MM.1S (cell line): ENCODE measurements around the gene PAEP.

Experiments used
- EZH2 ChIP-seq: fragments of 300-600 bp; sonication (generic); optimal IDR thresholded peaks from 2 replicates; pipeline ENCODE3; 2017; ENCODE audit warnings: low read depth, mild to moderate bottlenecking, antibody characterized with exemption, low read length, mixed read lengths
- EZH2phosphoT487 ChIP-seq: fragments of 300-600 bp; sonication (generic); IDR thresholded peaks from 2 replicates; pipeline ENCODE4 v1.6.1; 2018; ENCODE audit warnings: antibody characterized with exemption, low read length
- TF ChIP-seq, protein P1 (sequence below): fragments of 300-600 bp; sonication (generic); IDR thresholded peaks from 2 replicates; pipeline ENCODE4 v1.5.1; 2016; ENCODE audit warnings: antibody characterized with exemption, low read length, mixed read lengths

GRCh38 chr9:135588886-135589595 is 27.5 kb downstream of the PAEP start:
- TF ChIP-seq, protein P1, sequence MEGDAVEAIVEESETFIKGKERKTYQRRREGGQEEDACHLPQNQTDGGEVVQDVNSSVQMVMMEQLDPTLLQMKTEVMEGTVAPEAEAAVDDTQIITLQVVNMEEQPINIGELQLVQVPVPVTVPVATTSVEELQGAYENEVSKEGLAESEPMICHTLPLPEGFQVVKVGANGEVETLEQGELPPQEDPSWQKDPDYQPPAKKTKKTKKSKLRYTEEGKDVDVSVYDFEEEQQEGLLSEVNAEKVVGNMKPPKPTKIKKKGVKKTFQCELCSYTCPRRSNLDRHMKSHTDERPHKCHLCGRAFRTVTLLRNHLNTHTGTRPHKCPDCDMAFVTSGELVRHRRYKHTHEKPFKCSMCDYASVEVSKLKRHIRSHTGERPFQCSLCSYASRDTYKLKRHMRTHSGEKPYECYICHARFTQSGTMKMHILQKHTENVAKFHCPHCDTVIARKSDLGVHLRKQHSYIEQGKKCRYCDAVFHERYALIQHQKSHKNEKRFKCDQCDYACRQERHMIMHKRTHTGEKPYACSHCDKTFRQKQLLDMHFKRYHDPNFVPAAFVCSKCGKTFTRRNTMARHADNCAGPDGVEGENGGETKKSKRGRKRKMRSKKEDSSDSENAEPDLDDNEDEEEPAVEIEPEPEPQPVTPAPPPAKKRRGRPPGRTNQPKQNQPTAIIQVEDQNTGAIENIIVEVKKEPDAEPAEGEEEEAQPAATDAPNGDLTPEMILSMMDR, result no peak
- no peak for TF ChIP-seq EZH2
- TF ChIP-seq EZH2phosphoT487, result no peak
